ENCODE measurements around the gene PMM2.

- no peak for TF ChIP-seq EP300 (IDR thresholded peaks at IDR 0.05; ENCODE audit: borderline replicate concordance)
- no peak for TF ChIP-seq TAF1 (IDR thresholded peaks at IDR 0.05; ENCODE audit: low read depth)
- TF ChIP-seq TEAD4 (IDR thresholded peaks at IDR 0.05): no peak
- TF ChIP-seq EGR1 (IDR thresholded peaks at IDR 0.05): no peak
- TF ChIP-seq MAX (IDR thresholded peaks at IDR 0.05): no peak
These were observed 97.2 kb downstream of the PMM2 start for GRCh38 chr16:8894736-8895334.

All from Ishikawa (cell line).